ENCODE data around the gene CCDC102A.

CCDC102A gene

DNA sequence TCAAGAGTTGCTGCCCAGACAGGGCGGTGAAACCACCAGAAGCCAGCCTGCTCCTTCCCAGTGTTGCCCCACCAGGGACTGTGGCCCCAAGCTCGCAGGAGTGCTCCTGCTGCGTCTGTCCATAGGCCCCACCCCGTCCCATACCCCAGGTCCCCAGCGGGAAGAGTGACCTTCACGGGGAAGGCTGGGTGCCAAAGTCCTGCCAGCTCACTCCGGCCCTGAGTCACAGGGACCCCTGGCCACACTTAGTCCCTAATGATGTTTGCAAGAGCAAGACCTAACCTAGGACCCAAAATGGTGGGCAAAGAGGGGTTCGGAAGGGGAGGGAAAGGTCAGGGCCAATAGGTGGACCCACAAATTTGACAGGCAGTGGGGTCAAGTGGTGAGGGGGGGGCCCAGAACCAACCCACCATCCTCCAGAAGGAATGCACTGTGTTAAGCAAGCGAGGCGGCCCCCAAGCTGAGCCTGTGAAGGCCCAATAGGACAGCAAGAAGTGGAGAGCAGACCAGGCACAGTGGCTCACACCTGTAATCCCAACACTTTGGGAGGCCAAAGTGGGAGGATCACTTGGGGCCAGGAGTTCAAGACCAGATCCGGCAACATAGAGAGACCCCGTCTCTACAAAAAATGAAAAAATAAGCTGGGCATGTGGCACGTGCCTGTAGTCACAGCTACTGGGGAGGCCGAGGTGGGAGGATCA is 53.4 kb downstream of the CCDC102A start:
- in situ Hi-C loops (cut with HindIII; ENCODE audit: low sequenced_read_pairs) = no loop called here

- in situ Hi-C loops (cut with HindIII; ENCODE audit: low sequenced_read_pairs) = no loop called here
These were observed 55.0 kb downstream of the CCDC102A start for GRCh38 chr16:57481421-57481820.

DNA sequence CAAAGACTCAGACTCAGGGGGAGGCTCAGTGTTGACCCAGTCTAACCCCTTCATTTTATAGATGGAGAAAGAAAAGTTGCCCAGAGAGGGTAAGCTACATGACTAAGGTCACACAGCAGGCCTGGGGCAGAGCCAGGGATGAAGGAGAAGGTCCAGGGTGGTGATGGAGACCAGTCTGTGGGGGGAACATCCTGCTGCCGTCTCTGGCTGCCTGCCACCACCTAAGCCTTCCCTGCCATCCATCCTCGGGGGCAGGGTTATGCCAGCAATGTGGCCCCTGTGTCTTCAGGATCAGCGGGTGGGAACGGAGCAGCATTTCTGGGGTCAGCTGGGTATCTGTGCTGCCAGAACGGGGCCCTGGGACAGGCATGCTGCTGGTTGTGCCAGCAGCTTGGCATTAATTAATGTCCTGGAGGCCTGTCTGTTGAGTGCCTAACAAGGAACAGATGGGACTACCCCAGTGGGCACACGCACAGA is 55.6 kb downstream of the CCDC102A start:
- in situ Hi-C loops (cut with HindIII; ENCODE audit: low sequenced_read_pairs) = no loop called here

DNA sequence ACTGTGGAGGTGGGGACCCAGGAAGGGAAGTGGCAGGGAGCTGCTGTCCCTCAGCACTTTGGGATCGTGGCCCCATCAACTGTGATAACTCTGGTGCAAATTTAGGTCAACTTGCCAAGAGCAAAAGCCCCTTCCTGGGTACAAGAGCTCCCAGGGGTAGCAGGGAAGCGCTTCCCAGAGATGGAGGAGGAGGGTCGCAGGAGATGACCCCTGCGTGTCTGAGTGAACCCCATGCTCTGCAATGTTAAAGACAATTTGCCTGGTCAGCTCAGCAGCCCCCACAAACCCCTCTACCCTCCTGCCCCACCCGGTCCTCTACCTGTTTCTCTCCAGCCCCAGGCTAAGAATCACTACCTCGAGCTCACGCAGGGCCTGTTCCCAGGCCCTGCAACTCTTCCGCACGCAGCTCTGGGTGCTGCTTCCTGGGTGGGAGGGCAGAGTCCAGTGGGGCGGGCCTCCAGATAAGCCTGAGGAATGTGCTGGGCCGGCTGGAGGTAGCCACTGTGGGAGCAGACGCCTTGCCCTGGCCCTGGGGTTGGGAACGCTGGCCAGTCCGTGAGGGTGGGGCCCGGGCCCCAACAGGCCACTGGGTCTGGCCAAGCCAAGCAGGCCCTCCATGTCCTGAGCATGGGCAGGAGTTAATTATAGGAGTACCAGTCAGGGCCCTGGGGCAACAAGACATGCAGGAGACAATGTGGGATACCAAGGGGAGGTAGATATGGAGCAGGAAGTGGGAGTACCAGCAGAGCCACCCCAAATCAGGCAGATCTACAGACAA is 56.2 kb downstream of the CCDC102A start:
- in situ Hi-C loops (cut with HindIII; ENCODE audit: low sequenced_read_pairs) = no loop called here

DNA sequence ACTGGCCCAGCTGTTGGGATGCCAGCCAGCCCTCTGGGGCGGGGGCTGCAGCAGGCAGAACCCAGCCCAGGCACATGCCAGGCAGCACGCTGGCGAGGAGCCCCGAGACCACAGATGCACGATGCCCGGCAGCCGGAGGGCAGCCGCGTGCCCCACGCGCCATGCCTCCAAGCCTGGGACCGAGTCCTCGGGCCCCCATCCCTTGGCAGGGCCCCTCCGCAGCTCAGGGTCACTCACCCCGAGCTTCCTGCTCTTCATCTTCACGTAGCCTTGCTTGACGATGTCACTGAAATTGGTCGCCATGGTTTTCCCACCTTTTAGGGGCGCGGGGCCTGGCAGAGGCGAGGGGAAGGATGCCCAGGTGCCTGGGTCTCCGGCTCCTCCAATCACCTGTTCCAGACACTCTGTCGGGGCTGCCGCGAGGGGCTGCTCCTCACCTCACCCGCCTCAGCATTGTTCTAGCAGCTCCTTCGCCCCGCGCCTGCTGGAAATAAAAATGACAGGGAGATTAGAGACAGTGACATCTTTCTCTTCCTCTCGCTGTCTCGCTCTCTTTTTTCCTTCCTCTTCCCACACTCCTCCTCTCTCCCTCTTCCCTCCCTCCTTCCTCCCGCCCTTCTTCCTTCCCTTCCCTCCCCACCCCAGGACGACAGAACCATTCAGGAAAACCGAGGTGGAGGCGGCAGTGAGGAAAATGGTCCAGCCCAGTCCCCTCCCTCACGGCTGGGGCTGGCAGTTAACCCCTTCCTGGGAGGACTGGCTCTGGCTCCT is 57.0 kb downstream of the CCDC102A start:
- in situ Hi-C loops (cut with HindIII; ENCODE audit: low sequenced_read_pairs) = no loop called here

DNA sequence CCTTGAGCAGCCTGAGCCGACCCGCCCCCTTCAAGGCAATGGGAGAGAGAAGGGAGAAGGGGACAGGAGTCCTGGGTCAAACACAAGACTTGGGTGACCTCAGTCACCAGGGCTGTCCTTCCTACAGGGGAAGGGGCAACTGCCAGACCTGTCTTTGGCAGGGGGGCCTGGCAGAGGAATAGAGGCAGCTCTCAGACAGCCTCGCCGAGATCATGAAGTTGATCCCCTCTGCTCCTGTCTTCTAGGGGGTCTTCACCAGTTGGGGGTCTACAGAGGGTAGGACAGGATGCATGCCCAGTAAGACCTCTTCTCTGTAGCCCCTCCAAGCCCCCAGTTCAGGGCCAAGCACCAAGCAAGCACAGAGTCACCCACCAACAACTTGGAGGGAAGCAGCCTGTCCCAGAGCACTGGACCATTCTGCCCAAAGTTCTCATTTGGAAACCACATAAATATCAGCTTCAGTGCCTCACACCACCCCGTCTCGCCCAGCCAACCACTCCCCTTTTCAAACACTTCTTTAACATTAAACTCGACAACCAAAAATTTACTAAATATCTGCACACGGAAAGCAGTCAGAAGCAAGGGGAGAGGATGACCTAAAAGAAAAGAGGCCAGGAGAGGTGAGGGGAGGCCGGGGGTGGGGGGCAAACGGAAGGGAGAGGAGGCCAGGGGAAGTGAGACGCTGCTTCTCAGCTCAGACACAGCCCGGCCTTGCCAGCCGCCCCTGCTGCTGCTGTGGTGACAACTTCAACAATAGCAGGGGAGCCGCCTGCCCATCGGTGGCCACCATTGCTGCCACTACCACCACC is 57.8 kb downstream of the CCDC102A start:
- in situ Hi-C loops (cut with HindIII; ENCODE audit: low sequenced_read_pairs) = no loop called here

GRCh38 chr16:57477531-57478202 is 58.7 kb downstream of the CCDC102A start:
- in situ Hi-C loops (cut with HindIII; ENCODE audit: low sequenced_read_pairs) = no loop called here

GRCh38 chr16:57476546-57477410 is 59.6 kb downstream of the CCDC102A start:
- in situ Hi-C loops (cut with HindIII; ENCODE audit: low sequenced_read_pairs) = no loop called here

- in situ Hi-C loops (cut with HindIII; ENCODE audit: low sequenced_read_pairs) = no loop called here
These were observed 60.5 kb downstream of the CCDC102A start for GRCh38 chr16:57475711-57476339.

DNA sequence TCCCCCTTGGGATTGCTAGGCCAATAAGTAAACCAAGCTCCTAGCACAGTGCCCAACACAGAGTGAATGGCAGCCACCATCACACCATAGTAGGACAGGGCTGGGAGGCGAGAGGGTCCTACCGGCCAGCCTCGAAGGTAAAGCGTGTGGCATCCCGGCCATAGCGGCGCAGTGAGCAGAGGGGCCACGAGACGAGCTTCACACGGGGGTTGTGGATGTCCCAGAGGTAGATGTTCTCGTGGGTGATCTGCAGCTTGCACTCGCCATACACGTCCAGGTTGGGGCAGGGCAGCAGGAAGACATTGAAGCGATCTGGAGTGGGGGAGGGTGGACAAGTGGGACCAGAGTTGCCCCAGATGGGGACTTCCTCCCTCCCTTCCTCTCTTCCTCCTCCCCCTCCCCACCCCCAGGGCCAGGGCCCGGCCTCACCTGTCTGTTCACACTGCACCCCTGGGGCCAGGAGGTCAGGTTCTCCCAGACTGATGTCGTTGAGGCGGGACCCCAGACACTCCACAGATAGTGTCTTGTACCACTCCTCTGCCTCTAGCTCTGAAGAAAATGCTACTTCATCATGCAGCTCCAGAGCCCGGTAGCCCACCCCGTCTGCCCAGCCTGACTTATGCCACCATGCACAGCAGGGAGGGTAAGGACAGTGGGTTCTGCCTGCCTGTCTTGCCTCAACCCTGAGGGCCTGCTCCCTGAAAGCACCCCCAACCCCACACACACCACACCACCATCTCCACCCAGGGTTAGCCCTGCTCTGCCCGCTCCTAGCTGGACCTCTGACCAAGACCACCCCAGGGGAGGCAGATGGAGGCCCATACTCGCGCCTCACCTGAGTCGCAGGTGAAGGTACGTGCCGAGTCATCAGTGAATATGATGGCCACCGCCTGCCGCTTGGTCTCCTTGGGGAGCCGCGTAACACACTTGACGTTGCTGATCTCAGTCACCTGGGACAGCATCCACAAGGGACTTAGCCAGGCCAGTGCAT is 61.4 kb downstream of the CCDC102A start:
- in situ Hi-C loops (cut with HindIII; ENCODE audit: low sequenced_read_pairs) = no loop called here

DNA sequence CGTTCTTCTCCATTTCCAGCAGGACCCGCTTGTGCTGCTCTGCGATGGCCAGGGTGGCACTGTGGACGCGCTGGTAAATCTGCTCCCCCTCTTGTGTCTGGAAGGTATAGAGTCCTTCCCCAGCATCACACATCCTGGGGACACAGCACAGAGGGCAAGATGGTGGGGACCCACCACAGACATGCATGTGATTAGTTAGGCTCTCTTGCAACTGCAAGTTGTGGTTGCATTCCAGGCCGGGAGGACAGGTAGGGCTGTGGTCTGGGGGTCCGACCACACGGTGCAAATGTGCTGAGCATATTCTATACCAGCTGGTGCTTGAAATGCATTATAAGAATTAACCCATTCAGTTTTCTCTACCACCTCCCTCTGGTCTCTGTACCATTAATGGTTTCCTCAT is 62.5 kb downstream of the CCDC102A start:
- in situ Hi-C loops (cut with HindIII; ENCODE audit: low sequenced_read_pairs) = no loop called here

- in situ Hi-C loops (cut with HindIII; ENCODE audit: low sequenced_read_pairs) = no loop called here
These were observed 63.1 kb downstream of the CCDC102A start for GRCh38 chr16:57473176-57473840.

- in situ Hi-C loops (cut with HindIII; ENCODE audit: low sequenced_read_pairs) = no loop called here
These were observed 63.7 kb downstream of the CCDC102A start for GRCh38 chr16:57472665-57473060.

- in situ Hi-C loops (cut with HindIII; ENCODE audit: low sequenced_read_pairs) = no loop called here
These were observed 64.3 kb downstream of the CCDC102A start for GRCh38 chr16:57471852-57472664.

GRCh38 chr16:57471209-57471608 is 65.2 kb downstream of the CCDC102A start:
- in situ Hi-C loops (cut with HindIII; ENCODE audit: low sequenced_read_pairs) = no loop called here

GRCh38 chr16:57470711-57471110 is 65.7 kb downstream of the CCDC102A start:
- in situ Hi-C loops (cut with HindIII; ENCODE audit: low sequenced_read_pairs) = no loop called here
